GM21529 (cell line): ENCODE results near the gene IKZF1.

Experiments
- ATAC-seq: cut with Tn5 transposase; IDR thresholded peaks from one replicate; pipeline ENCODE4 v1.9.1; 2021; ENCODE audit not compliant: unreplicated experiment

Gene IKZF1

DNA sequence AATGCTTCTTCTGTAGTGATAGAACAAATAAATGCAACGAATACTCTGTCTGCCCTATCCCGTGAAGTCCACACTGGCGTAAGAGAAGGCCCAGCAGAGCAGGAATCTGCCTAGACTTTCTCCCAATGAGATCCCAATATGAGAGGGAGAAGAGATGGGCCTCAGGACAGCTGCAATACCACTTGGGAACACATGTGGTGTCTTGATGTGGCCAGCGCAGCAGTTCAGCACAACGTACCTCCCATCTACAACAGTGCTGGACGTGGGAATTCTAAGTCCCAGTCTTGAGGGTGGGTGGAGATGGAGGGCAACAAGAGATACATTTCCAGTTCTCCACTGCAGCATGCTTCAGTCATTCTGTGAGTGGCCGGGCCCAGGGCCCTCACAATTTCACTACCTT, 99.9 kb downstream of the IKZF1 start:
- ATAC-seq = no peak

GRCh38 chr7:50405221-50405620, 100.7 kb downstream of the IKZF1 start:
- ATAC-seq = no peak

GRCh38 chr7:50406935-50407334, 102.4 kb downstream of the IKZF1 start:
- no peak for ATAC-seq

GRCh38 chr7:50409856-50410745, 105.6 kb downstream of the IKZF1 start:
- ATAC-seq = peak; percentile 56

DNA sequence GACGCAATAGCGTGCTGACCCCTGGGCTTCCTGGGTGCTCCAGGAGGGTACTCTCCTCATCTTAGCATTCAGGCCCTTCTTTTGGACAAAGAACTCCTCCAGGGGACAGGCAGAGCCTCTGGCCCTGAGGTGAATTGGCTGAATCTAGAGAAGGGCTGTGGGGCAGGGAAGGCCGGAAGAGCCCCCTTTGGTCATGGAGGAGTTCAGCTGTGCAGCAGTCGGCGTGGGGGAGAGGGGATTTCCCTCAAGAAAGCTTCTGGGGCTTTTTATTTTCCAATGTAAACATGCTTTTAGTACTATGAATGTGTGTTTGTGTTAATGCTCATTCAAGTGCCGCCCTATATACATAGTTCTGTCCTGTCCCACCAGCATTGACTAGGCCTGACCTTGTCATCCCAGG, 106.8 kb downstream of the IKZF1 start:
- peak; percentile 30 for ATAC-seq

- ATAC-seq = no peak
Observed at GRCh38 chr7:50412973-50413372, 108.5 kb downstream of the IKZF1 start.

- ATAC-seq = no peak
Observed at GRCh38 chr7:50413561-50413960, 109.0 kb downstream of the IKZF1 start.

DNA sequence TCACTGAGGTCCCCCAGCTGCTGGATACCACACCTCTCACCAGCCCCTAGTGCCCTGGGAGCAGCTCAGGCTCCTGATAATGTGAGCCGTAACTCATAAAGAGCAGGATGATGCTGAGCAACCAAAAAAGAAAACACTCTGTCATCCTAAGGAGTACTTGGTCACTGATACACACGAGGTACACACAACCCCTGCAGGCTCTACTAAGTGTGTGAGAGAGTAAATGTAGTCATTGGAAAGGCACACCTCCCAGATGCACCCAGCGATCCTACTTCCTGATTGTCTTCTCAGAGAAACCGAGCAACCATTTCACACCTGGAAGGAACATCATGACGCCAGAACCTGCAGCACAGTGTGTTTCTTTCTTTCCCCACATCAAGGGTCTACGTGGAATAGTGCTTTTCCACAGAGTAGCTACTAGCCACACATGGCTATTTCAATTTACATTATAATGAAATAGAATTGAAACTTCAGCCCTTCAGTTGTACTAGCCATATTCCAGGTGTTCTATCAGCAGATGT, 111.4 kb downstream of the IKZF1 start:
- no peak for ATAC-seq

- peak; percentile 83 for ATAC-seq
Observed at GRCh38 chr7:50416527-50417182, 112.1 kb downstream of the IKZF1 start.

DNA sequence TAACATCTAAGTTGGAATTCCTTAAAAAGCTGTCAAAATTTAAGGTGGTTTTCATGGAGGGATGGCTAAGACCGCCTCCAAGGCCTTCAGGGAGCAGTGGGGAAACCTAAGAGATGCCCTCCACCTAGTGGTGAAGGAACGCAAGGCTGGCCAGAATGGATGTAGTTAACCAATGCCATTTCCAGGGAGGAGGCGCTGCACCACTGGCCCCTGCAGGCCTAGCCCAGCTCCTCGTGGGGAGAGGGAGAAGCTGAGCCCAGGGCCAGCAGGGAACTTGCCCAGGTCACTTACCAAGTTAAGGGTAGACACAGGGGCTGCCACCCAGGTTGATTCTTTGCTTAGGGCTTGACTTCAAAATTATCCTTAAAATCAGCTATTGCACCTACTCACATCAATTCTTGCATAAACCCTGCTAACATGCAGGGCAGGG, 113.6 kb downstream of the IKZF1 start:
- peak; percentile 90 for ATAC-seq

- no peak for ATAC-seq
Observed at GRCh38 chr7:50418526-50419290, 114.2 kb downstream of the IKZF1 start.

DNA sequence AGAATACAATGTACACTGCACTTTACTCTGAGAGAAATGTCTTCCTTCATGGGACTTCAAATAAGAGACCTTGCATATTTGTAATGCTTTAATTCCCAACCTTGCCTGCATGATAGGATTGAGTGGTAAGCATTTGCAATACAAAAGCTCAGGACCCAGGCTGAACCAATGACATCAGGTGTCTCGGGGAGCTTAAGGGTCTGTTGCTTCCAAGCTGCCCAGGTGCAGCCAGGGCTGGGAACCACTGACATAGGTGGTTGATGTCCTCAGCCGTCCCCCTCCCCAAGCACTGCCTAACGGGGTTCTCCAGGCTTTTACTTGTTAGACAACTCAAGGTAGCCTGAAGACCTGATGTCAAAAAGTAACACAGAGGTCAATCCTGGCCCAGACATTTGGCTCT, 116.5 kb downstream of the IKZF1 start:
- no peak for ATAC-seq

GRCh38 chr7:50422858-50423257, 118.3 kb downstream of the IKZF1 start:
- ATAC-seq = no peak

- no peak for ATAC-seq
Observed at GRCh38 chr7:50423860-50424259, 119.3 kb downstream of the IKZF1 start.

DNA sequence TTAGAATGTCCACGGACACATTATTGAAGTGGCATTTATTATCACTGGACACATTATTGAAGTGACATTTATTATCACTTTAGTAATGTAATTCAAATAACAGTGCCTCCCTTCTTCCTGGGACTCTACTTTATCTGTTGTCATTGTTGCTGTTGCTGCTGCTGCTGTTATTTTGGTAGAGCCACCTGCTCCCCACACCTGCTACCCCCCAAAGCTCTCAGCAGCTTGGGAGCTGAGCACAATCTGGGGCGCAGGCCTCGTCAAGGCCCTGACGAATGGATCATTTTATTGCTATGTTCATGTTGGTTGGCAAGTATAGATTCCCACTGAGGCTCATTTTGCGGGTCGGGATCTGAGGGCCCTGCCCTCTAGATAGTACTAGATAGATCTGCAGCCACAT, 120.8 kb downstream of the IKZF1 start:
- no peak for ATAC-seq

DNA sequence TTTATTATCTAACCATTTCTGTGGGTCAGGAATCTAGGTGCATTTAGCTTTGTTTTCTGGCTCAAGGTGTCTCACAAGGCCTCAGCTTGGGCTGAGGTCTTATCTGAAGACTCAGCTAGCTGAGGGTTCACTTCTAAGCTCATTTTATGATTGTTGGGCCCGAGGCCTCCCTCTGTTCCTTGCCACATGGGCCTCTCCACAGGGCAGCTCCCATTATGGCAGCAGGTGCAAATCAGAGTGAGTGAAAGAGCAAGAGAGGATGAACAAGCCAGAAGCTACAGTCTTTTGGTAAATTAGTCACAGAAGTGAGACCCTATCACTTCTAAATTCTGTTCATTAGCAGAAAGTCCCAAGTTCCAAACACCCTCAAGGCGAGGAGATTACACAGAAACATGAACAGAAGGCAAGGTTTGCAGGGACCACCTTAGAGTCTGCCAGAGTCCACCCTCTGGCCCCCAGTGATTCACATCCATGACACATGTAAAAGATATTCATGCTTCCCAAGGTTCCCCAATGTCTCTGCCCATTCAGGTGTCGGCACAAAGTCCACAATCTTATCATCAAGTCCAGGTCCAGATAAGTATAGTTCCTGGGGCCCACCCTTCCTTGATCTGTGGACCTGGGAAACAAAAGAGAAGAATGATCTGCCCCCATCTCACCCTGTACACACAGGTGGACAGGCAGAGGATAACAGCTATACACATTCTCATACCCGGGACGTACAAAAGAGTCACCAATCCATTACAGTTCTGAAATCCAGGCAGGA, 121.9 kb downstream of the IKZF1 start:
- ATAC-seq = no peak

GRCh38 chr7:50427518-50427917, 123.0 kb downstream of the IKZF1 start:
- no peak for ATAC-seq

GRCh38 chr7:50428911-50429310, 124.4 kb downstream of the IKZF1 start:
- ATAC-seq = no peak

DNA sequence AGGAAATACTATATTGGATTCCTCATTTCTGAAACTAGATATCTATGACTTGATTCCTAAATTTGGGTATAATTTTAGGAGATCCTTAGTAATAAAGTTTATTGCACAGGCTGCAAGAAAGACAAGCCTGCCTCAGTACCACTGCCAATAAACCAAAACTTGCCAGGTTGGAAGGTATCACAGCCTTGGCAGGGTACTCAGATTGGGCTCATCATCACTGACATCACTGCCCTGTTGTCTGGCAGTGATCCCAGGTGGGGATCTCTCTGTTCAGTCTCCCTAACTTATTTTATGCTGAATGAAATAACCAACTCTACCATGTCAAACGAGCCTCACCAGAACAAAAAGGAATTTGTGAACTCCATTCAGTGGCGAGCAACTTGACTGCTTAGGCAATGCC, 126.8 kb downstream of the IKZF1 start:
- no peak for ATAC-seq

DNA sequence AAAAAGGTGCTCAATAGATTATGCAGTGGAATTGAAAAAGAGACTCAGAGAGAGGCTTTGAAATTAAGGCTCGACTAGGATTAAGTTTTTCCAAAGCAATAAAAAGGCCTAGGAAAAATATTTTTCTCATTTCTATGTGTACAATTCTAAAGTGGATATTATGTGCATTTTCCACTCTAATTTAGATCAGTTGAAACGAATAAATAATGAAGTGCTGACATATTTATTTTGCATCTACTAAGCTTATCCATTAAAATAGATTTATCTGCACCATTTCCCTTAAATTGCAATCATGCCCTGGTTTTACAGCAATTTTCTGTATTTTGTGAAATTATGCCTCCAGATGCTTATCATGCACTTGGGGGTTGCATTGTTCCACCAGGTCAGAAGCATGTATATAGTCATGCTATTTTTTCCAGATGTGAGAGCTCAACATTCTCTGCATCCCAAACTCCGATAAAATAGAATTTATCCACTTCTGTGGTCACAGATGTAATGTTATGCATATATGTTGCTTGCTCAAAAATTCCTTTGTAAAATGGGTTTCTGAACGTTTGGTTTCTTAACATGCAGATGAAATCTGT, 127.3 kb downstream of the IKZF1 start:
- ATAC-seq = no peak
